Measurements from ENCODE around the gene PITPNM3. TPM values are rescaled to one million over a fixed set of nuclear protein-coding genes. Genes with fewer than 3 reads are reported as not detected.

Gene PITPNM3
- polyA plus RNA-seq, 3 donors, result 7.4 to 11.2 (median 10.2) TPM

DNA sequence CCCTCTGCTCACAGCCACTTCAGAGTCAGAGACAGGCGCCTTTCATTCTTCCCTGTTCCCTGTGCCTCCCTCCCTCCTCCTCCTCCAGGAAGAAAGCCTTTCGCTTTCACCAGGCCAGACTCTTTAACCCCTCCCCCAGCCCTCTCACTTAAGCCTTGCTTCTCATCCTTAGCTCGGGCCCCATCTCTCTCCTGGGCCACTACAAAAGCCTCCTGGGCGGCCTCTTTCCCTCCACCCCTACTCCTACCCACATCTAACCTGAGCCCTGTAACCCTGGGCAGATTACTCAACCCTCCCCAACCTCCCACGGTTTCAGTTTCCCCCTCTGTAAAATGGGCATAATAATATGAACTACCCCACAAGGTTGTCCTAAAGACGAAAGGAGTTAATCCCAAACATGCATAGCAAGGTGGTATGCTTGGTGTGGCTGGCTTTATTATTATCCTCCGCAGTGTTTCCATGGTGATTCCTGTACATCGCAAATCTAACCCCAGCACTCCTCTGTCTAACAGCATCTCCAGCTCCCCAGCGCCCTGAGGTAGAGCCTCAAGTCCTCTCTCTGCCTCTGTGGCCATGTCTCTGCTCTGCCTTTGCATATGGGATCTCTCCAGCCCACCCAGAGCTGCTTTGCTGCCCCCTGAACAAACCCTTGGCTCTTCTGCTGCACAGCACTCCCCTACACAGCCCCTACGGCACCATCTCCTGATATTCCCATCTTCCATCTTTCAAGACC is 94.4 kb downstream of the PITPNM3 start:
- no peak for DNase-seq (ENCODE audit: extremely low read depth in 1 of 11, low read depth in 9 of 11, low spot score in 4 of 11)

DNA sequence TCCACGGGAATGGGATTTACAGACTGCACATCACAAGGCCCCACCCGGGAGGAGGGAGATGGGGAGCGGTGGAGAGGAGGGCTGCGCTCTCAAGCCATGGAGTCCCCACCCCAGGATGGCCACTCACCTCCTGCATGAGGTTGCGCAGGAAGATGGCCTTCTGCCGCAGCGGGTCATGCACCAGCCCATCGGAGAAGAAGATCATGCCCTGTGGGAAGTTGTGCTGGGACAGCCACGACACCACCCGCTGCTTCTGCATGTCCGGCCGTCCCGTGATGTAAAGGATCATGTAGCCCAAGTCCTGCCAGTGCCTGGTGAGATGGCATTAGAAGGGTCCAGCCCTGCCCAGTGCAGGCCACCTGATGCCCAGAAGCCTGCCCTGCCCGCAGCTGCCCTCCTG is 95.1 kb downstream of the PITPNM3 start:
- no peak for DNase-seq (ENCODE audit: extremely low read depth in 1 of 11, low read depth in 9 of 11, low spot score in 4 of 11)

DNA sequence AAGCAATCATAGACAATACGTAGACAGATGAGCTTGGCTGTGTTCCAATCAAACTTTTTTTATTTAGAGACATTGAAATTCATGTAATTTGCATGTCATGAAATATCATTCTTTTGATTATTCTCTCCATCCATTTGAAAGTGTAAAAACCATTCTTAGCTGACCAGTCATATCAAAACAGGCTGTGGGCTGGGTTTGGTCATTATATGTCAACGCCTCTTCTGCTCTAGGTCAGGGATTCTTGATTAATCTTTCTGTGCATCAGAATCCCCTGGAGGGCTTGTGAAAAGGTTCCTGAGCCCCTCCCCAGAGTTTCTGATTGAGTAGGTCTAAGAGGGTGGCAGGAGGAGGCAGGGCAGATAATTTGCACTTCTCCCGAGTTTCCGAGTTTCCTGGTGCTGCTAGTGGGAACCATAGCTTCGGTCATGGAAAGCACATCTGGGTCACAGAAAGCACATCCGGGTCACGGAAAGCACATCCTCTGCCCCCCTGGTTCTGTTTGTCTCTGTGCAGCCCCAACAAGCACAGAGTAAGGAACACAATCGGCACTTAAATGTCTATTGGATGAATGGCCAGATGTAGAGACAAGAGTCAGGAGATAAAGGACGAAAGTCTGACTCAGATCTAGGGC is 95.7 kb downstream of the PITPNM3 start:
- no peak for DNase-seq (ENCODE audit: extremely low read depth in 1 of 11, low read depth in 9 of 11, low spot score in 4 of 11)

DNA sequence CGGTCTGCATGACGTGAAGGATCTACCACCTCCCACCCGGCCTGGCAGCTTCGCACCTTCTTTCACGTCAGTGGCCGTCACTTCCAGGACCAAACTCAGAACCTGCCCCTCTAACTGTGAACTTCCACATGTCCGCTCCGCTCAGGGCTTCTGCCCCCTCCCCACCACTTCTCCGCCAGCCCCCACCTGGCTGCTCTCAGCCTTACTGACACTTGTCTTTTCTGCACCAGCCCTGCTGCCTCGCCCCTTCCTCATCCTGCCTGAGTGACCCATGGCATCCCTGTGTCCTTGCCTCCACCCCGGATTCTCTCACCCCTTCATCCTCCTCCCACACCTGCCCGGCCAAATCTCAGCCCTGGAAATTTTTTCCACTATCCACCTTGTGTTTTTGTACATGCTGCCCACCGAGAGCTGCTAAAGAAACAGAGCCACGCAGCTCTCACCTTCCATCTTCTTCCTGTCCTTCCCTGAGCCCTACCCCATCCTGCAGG is 97.8 kb downstream of the PITPNM3 start:
- no peak for DNase-seq (ENCODE audit: extremely low read depth in 1 of 11, low read depth in 9 of 11, low spot score in 4 of 11)

DNA sequence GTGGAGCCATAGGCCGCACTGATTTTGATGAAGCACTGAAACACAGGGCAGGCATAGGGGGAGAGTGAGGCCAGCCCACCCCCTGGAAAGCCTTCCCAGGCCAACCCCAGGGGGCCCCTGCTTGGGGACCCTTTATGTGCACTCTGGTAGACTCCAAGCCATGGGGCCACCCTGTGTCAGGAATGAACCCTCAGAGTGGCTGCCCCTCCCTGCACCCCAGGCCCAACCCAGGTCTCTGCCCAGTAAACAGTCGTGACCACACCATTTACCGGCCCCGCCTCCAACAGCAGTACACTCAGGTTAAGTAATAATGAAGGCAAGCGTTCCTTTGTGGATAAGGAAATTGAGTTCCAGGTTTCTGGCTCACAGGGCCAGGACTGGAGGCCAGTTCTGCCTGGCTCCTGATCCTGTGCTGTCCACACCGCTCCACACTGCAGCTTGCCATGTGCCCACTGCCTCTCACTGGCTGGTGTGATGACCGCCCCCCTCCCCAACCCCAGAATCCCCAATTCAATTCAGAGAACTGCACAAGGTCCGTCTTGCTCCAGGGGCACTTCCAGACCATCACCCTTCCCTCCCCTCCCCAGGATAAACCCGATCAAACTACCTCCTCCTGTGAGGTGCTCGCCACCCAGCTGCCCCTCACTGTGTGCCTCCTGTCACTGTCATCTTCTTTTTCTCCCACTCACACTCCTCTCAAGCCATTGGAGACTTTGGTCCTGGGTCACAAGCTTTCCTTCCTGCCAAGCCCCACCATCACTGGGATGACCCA is 98.5 kb downstream of the PITPNM3 start:
- no peak for DNase-seq (ENCODE audit: extremely low read depth in 1 of 11, low read depth in 9 of 11, low spot score in 4 of 11)

DNA sequence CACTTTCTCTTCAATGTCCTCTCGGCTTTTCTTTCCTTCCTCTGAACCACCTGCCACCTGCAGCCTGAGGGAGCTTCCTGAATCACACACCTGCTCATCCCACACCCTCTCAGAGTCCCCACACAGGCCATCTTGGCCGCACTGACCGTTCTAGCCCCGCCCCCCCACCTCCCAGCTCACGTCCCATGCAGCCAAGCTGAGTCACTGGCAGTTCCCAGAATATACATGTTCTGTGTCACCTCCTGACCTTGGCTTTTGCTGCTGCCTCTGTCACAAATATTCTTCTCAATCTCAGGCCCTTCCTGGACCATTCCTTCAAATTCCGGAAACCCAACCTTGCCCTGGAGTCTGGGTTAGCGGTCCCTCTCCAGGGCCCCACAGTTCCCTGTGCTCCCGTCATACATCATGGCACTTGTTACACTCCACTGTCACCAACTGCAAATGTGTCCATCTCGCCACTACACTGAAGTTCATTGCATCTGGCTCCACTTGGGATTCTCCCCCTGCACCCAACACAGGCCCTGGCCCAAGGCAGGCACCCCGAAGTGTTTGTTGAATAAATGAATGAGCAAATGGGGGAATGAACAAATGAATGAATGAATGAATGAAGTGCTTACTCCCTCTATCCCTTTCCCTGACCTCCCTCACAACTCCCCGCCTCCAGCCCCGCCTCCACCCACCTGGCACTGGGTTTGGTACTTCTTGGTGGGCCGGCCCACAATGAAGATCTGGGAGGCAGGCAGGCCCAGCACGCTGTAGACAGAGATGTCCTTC is 99.3 kb downstream of the PITPNM3 start:
- no peak for DNase-seq (ENCODE audit: extremely low read depth in 1 of 11, low read depth in 9 of 11, low spot score in 4 of 11)

DNA sequence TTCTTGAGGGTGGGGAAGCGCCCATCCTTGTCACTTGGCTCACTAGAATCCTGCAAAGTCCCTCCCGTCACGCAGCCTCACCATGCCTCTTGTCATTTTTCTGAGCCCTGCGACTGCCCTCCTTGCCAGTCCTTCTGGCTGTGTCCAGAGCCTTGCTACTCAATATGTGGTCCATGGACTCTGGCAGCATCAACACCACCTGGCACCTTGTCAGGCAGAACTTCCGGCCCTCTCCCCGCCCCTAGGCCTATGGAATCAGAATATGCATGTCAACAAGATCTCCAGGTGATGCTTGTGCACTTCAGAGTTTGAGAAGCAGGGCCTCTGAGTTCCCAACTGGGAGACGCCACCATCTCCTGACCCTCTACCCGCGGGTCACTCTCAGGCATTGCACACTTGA is 100.0 kb downstream of the PITPNM3 start:
- no peak for DNase-seq (ENCODE audit: extremely low read depth in 1 of 11, low read depth in 9 of 11, low spot score in 4 of 11)

DNA sequence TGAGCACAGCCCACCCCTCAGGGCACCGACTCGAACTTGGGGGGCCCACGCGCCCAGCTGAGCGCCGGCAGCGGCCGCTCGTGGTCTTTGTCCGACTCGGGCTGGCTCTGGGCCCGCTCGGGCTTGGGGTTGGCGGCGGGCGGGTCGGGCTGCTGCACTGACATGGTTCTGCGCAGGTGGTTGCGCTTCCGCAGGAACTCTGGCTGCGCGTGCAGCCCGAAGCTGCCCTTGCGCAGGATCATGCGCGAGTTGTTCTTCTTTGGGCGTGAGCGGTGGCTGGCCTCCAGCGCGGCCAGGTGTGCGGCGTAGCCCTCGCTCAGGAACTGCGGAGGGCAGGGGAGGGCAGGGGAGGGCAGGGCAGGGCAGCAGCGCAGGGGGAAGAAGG is 101.0 kb downstream of the PITPNM3 start:
- peak in 8 of 11 donors; percentile 41 to 50 (median 47) for DNase-seq (ENCODE audit: extremely low read depth in 1 of 11, low read depth in 9 of 11, low spot score in 4 of 11)

DNA sequence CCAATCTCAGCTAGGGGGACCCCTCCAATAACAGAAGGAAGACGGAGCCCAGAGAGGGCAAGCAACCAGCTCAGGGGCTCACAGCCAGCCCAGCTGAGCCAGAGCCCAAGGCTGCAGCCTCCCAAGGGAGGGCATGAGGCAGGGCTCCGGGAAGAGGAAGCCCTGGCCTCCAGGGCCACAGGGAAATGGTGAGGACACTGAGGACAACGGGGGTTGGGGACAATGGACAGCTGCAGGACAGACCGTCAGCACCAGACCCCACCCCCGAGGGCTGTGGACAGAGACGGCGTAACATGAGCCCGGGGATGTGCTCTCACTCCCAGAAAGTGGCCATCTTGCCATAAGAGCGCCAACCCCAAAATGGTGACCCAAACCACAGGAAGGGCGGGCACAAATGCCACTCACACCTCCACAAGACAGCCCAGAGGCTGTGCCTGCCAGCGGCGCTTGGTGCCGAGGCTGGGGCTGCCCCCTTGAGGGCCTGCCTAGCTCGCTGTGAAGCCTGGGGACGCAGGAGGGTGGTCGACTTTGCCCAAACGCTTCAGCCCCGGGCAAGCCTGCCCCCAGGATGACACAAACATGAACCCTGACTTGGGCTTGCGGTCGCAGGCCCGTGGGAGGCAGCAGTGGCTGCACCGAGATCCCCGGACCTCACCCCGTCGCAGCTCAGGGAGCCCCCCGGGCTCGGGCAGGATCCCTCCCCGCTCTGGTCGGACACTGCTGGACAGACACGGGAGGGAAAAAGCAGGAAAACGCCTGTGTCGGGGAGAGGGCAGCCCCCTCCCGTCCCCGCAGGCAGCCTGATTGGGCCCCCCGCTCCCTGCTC is 101.6 kb downstream of the PITPNM3 start:
- no peak for DNase-seq (ENCODE audit: extremely low read depth in 1 of 11, low read depth in 9 of 11, low spot score in 4 of 11)

DNA sequence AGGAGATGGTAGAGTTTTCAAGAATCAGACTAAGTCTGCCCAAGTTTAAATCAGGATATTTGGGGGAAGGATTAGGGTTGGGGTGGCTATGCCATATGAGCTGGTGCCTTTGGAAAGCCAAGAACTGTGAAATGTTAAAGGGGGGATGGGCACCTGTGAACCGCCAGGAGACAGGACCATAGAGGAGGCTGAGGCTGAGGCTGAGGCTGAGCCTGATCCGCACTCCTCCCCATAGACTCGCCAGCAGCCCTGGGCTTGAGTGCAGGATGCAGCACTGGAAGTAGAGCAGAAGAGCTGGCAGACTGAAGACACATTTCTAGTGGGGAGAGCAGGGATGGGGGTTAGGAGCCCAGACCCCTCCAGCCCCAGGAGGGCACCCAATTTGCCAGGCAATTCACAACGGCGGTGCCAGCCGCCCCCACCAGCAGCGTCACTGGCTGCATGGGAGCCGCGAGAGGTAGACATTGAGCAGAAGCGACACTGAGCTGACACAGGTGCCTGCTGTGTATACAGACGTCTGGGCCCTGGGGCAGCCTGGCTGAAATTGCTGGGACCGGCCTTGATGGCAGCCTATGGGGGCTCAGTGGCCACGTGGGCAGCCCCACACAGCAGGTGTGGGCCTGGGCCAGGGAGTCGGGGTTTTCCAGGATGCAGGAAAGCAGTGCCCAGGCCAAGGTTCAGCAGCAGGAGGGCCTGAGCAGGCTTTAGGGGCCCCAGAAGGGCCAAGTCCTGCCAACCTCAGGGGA is 102.9 kb downstream of the PITPNM3 start:
- no peak for DNase-seq (ENCODE audit: extremely low read depth in 1 of 11, low read depth in 9 of 11, low spot score in 4 of 11)

DNA sequence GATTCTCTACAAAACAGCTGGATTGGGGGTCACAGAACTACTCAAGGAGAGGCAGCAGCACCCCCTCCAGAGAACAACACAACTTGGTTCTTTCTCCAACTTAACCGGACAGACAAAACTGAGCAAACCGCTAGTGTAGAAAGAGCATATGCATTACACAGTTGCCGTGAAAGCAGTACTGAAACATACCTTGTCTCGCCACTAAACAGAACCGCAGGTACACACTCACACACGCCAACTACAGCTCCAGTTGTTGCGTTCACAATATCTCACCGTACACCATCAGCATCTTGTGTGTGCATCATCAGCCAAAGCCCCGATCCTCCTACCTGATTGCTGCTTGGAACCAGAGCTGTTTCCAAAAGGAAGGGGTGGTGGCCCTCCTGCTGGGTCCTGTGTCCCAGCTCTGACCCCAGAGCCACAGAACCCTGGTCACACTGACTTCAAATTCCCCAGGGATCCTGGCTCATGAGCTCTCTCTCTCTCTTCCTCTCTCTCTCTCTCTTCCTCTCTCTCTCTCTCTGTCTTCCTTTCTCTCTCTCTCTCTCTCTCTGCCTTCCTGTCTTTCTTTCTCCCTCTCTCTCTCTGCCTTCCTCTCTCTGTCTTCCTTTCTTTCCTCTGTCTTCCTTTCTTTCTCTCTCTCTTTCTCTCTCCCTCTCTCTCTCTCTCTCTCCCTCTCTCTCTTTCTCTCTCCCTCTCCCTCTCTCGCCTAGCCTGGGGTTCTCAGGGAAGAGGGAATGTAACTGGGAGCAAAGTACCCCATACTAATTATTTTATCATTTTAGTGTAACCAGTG is 103.7 kb downstream of the PITPNM3 start:
- DNase-seq (ENCODE audit: extremely low read depth in 1 of 11, low read depth in 9 of 11, low spot score in 4 of 11), result no peak

DNA sequence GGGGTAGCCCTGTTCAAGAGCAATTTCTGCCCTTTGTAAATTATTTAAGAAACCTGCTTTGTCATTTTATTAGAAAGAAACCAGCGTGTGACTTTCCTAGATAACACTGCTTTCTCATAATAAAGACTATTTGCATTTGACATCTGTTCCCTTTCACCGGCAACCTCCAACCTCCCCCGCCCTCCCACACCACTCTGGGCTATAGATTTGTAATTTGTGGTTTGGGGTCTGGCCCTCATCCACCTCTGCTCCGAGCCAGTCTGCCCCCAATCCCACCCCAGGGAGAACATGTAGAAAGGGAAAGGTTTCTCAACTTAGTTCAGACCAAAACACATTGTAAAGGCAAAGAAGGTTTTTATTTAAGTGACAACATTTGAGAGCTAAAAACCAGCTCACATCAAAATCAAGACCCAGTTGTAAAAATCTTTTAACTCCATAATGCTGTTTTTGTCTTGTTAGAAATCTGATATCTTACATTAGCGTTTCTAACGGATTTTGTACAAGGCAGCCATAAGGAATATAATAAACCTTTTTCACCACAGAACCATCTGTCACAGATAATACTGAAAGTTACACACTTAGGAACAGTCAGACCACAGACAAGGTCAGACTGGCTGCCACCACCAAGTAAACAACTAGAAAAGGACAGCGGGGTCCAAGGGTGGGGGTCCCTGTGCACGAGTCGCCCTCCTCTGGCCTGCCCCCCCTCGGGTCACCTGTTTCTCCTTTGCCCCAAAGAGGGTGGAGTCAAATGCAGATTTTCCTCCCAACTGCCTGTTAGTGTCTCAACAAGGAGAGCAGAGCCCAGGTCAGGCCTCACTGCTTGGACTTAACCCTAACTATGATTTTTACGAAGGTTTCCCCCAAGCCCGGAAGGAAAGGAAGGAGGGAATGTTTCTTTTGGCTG is 105.2 kb downstream of the PITPNM3 start:
- no peak for DNase-seq (ENCODE audit: extremely low read depth in 1 of 11, low read depth in 9 of 11, low spot score in 4 of 11)

DNA sequence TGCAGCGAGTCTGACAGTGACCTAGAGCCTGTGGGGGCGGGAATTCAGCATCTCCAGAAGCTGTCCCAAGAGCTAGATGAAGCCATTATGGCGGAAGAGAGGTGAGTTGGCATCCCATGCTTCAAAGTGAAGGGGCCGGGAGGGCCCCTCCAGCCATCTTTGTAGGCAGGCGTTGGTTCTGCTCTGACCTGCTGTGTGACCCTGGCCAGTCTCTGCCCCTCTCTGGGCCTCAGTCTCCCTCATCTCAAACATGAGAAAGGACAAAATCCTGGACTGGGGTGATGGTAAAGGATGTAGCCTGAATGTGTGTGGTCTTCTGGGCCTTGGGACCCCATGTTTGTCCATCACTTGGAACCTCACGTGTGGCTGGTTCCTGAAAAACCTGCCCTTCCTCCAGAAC is 107.0 kb downstream of the PITPNM3 start:
- DNase-seq (ENCODE audit: extremely low read depth in 1 of 11, low read depth in 9 of 11, low spot score in 4 of 11), result no peak

DNA sequence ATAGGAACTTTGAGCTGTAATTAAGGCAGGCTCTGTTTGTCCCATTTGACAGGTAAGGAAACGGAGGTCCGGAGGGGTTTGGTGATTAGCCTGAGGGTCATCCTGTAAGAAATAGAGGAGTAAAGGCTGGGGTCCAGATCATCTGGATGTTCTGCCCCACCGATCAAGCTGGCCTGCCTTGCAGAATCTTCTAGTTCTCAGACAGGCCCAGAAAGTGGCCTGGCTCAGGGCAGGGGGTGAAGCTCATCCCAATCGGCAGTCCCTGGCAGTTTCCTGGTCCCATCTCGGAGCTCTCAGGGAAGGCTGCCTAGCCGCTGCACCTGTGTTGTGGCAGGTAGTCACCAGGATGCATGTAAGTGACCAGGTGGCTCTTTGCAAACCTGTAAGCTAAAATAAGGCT is 107.9 kb downstream of the PITPNM3 start:
- no peak for DNase-seq (ENCODE audit: extremely low read depth in 1 of 11, low read depth in 9 of 11, low spot score in 4 of 11)

DNA sequence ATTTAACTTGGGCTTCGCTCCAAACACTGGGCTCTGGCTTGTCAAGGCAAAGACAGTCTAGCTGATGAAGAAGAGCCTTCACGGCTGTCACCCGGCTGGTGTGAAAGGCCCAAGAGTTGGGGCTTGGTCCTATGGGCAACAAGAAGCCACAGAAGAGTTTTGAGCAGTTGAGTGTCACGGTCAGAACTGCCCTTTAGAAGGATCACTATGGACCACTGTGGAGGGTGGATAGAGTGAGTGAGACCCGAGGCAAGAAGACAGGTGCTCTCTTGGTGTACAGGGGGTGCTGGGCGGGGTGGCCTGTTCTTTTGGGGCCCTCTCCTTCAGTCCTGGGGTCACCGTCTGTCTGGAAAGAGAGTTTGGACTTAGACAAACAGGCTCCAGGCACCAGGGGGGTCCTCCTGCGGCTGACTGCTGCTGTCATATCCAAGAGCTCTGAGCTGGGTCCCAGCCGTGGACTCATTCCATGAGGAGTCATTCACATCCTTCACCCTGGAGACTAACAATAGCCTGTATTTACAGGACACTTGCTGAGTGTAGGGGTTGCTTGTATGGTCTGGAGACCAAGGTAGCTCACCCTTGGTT is 109.7 kb downstream of the PITPNM3 start:
- DNase-seq (ENCODE audit: extremely low read depth in 1 of 11, low read depth in 9 of 11, low spot score in 4 of 11), result no peak
